GM12892 (cell line): Measurements from ENCODE around the gene LRP2.

Experiments used
- POLR2A ChIP-seq: IDR thresholded peaks from 2 replicates; pipeline ENCODE4 v1.6.1; 2011; ENCODE audit warnings: low read depth, low read length, control low read depth
- POLR2AphosphoS5 ChIP-seq: IDR thresholded peaks from 2 replicates; pipeline ENCODE4 v1.6.1; 2011; ENCODE audit warnings: low read depth, low read length, control low read depth
- TAF1 ChIP-seq: IDR thresholded peaks from 2 replicates; pipeline ENCODE4 v1.6.1; 2011; ENCODE audit warnings: low read depth, mild to moderate bottlenecking, control low read depth, low read length, borderline replicate concordance

GRCh38 chr2:169320561-169320960 is 41.8 kb downstream of the LRP2 start:
- TF ChIP-seq POLR2A (no peak), POLR2AphosphoS5 (no peak), TAF1 (no peak)
